Fibroblast of upper back skin (primary cell): ENCODE results near the gene SLC30A2.

Source experiments
- DNase-seq: peaks from one replicate; pipeline ENCODE4 v3.0.0-alpha.2; 2013

Gene SLC30A2

DNA sequence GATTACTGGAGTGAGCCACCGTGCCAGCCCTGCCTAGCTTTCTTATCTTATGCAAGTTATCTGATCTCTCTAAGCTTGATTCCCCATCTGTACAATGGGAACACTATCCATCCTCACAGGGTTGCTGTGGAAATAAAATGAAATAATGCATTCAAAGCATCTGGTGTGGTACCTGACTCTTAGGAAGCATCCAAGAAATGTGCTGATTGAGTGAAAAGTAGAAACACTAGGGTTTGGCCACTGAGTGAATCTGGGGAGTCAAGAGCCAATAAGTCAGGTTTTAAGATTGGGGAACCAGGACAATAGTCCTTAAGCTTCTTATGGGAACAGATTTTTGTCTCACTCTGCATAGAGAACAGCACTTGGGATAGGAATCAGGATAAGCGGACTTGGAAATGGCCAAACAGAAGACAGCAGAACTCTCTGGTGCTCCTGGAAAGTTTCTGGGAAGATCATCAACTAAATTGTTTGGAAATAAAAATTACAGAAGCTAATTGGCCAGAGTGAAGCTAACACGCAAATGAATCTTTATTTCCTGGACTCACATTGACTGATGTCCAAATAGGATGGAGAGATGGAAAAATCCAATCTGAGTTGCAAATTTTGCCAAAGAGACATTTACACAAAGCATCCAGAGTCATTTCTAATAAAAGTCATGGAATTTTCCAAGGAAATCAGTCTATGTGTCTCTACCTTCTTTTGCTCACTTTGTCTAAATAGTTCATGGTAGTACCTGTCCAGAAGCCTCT, 51.3 kb downstream of the SLC30A2 start:
- no peak for DNase-seq

DNA sequence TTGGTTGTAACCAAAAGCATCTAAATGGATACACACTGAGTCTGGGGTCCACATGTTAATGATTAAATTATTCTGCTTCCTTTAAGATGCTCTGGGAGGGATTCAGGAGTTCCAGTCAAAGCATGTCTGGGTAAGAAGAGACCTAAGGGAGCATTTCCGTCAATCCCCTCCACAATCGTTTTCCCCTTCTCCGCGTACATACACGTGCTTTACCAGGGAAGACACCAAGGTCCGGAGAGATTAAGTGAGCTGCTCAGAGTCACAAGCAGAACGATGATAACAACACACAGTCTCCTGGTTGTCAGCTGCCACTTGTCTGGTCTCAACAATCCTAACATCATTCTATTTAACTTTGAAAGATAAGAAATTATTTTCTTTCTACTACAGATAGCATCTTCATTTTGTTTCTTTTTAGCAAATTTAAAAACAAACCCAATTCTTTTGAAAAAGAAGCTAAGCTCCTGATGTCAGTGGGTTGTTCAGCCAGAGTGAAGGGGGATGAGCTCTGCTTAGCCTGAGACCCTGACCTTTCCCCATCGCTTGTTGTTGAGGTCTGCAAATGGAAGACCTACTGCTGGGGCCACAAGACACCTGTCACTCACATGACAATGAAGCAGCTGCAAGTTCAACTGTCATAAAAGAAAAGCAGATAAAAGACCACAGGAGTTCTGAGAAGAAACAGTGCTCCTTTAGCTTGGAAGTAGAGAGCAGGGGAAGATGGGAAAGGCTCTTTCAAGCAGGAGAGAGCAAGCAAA, 52.5 kb downstream of the SLC30A2 start:
- DNase-seq, result no peak

DNA sequence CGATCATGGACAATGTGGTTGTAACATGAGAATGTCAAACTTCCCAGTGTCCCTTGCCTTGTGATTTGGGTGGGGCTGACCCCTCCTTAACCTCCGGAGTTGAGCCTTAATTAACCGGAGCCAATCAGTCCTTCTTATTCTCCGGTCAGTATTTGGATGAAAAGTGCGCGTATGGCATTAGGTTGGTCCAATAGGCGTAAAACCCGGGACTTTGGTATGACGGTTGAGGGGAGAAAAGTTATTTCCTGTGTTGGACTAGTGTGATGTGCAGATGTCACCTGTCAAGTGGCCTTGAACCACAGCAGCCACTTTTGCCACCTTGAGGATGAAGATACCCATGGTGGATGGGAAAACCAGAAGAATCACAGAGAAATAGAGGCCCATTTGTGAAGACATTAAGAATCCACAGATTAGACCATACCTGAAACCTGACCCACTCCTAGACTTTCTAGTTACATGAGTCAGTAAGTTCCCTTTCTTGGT, 53.2 kb downstream of the SLC30A2 start:
- DNase-seq, result no peak

DNA sequence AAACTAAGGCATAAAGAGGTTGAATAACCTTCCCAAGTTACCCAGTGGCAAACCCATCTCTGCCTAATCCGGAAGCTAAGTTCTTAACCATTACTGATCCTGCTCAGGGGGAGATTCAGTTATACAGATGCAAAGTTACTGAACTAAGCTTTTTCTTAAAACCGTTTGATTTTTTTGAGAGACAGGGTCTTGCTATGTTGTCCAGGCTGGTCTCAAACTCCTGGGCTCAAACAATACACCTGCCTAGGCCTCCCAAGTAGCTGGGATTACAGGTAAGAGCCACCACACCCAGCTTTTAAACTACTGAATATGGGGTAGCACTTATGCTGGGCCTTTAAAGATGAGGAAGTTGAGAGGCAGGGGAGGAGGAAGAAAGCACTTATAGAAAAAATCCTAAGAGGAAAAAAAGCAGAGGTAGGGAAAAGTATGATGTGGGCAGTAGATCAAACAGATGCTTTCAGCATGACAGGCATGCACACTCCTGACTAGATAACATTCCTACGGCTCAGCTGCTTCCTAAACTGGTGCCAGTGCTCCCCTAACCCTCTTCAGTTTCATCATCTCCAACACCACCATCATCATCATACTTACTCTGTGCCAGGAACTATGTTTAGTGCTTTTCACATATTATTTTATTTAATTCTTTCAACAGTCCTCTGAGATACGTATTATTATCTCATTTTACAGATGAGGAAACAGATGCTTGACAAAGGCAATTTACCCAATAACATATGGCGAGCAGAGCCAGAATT, 53.8 kb downstream of the SLC30A2 start:
- DNase-seq, result peak; percentile 66

DNA sequence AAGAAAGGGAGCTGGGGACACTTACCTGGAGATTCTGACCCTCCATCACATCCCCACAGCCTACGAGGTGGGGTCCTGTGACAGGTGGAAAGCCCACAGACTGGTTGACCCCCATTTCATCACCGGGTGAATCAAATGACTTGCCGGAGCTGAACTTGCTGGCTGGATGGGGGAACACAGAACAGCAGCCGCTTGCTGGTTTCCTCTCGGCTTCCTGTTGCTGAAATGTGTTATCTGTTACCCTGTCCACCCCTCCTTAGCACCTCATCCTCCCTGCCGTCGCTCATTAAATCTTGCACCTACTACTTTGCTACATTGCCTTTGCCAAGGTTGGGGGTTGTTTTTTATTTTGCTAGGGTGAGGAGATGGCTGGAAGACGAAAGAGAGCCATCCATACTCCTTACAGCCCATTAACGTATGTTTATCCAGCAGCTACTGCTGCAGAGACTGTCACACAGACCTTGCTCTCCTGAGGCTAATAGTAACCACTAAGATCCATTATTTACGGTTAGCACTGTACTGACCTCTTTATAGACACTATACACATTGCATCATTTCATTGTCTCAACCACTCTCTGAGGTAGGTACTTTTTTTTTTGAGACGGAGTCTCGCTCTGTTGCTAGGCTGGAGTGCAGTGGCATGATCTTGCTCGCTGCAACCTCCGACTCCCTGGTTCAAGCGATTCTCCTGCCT, 55.1 kb downstream of the SLC30A2 start:
- no peak for DNase-seq

DNA sequence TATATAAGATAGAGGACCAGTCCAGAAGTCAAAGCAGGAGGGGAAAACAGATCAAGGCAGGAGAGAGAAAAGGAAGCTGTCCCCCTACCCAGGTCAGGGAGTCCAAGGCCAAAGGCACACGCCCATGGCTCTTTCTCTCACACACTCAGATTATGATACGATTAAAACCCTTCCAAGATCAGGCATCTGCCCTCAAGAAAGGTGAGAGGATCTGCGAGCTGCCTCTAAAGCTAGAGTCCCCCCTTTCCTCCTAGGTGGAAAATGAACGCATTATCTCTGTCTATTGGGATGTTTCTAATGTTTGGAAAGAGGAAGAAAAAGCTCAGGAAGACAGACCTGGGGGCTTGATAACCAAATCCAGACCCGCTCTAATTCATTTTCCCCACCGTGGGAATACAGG, 55.7 kb downstream of the SLC30A2 start:
- DNase-seq, result no peak

DNA sequence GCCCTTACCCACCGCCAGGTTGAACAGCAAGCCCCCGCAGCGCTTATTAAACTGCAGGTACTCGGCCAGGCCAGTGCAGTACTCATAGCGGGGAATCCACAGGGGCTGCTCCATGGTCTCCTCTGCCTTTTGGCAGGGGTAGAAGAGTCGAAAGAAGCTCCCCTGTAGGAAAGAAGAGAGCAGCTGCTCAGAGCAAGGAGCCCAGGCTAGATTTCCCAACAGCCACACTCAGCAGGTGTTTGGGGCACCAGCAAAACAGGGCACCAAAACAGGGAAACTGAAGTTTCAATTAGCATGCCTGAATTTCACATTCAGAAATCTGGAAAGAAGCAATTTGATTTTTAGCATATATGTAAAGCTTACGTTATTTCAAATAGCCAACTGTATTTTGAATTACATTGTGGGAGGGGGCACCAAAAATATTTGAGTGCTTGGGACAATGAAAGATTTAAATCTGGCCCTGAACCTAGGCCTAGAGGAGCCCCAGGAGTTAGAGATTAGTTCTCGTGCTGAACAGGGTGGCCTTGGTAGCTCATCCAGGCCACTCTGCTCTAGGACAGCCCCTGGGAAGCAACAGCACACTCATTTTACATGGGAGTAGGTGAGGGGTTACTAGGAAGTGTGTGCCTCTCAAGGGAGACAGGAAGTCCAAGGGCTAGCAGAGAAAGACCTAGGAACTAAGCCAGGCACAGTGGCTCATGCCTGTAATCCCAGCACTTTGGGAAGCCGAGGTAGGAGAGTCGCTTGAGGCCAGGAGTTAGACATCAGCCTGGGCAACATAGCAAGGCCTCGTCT, 56.3 kb downstream of the SLC30A2 start:
- no peak for DNase-seq

DNA sequence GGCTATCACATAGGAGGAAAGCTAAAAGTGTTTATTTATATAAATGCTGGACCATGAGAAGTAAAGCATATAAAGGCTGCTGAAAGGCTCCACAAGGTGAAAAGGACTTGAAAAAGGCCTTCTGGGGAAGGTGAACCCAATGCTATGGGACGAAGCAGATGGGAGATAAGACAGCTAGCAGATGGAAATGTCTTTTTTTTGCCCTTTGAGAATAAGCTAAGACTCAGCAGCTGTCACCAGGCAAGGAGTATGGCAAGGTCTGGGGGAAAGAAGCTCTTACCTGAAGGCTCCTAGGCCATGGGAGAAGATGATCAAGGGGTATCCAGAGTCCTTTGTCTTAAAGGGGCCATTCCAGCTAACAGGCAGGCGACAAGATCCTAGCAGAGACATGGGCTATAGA, 58.0 kb downstream of the SLC30A2 start:
- DNase-seq, result no peak
